Heart right ventricle (tissue), 16 donors: Measurements from ENCODE around the gene FTH1. TPM values are rescaled to one million over a fixed set of nuclear protein-coding genes. Genes with fewer than 3 reads are reported as not detected.

Source experiments
- ATAC-seq, 8 donors: fragments of 200-7000 bp; cut with Tn5 transposase; one replicate each; pipeline ENCODE4 v1.9.1; 2020; ENCODE audit warnings: mild to moderate bottlenecking in 8 of 8, moderate library complexity in 8 of 8, moderate number of reproducible peaks in 1 of 8
- DNase-seq, 2 donors: peaks; one replicate each; pipeline ENCODE4 v3.0.0-alpha.2; 2020
- H3K27ac ChIP-seq, 10 donors: fragments of 200-600 bp; sonication (generic) in 2 of 10; one replicate each; pipeline versions ENCODE4 v1.5.0 to v1.8.0; 2020 to 2022; ENCODE audit warnings: mild to moderate bottlenecking in 3 of 10
- H3K27me3 ChIP-seq, 7 donors: fragments of 200-600 bp; one replicate each; pipeline ENCODE4 v1.8.0; 2021 to 2022; ENCODE audit warnings: mild to moderate bottlenecking in 2 of 7
- H3K36me3 ChIP-seq, 9 donors: fragments of 200-600 bp; sonication (generic) in 1 of 9; one replicate each; pipeline versions ENCODE4 v1.5.0 to v1.8.0; 2020 to 2022; ENCODE audit warnings: mild to moderate bottlenecking in 2 of 9
- H3K4me1 ChIP-seq, 9 donors: fragments of 200-600 bp; sonication (generic) in 1 of 9; one replicate each; pipeline versions ENCODE4 v1.5.0 to v1.8.0; 2020 to 2022; ENCODE audit warnings: mild to moderate bottlenecking in 4 of 9
- H3K4me3 ChIP-seq, 10 donors: fragments of 200-600 bp; sonication (generic) in 2 of 10; one replicate each; pipeline versions ENCODE4 v1.5.0 to v1.8.0; 2020 to 2022; ENCODE audit warnings: mild to moderate bottlenecking in 7 of 10, moderate library complexity in 2 of 10
- H3K9me3 ChIP-seq, 11 donors: fragments of 200-600 bp in 10 of 11; sonication (generic) in 2 of 11; one replicate each; pipeline versions ENCODE4 v1.5.0 to v1.8.0; 2013 to 2022; ENCODE audit warnings: mild to moderate bottlenecking in 2 of 11, control low read depth in 1 of 11, moderate library complexity in 1 of 11
- CTCF ChIP-seq, 9 donors: fragments of 200-600 bp; sonication (generic) in 2 of 9; IDR thresholded peaks; one replicate each; pipeline versions ENCODE4 v1.5.0 to v1.8.0; 2021 to 2022; ENCODE audit warnings: antibody characterized with exemption in 9 of 9, mild to moderate bottlenecking in 5 of 9, moderate library complexity in 1 of 9
- WGBS, 2 donors: extraction: QIAGEN DNeasy Blood & Tissue Kit; methylation state at CpG; one replicate each; pipeline ENCODE4 v1.1.7; 2013; ENCODE audit warnings: inconsistent platforms in 1 of 2; 5-methylcytosine and 5-hydroxymethylcytosine counted together
- intact Hi-C, 10 donors: fragments of 100-400 bp; cut with DNase I; formaldehyde crosslinking; loops; one replicate each; pipeline versions ENCODE4 v1.11.1 to v1.14.2; 2022
- polyA plus RNA-seq, 2 donors: library from polyadenylated mRNA; stranded (reverse); fragments of 200-250 nt; gene quantifications; one replicate each; pipeline ENCODE4 v1.2.3, GENCODE V29; 2013
- total RNA-seq, 10 donors: library from RNA; stranded (reverse); fragmentation: NEBNext Ultra II Directional in 3 of 10; extraction: Animal tissue kit (Norgen Biotek cat#: 25700) in 3 of 10; gene quantifications; one replicate each; pipeline versions ENCODE4 v1.2.1 to v1.2.4, GENCODE V29; 2021 to 2023
- donor health status: Arrhythmogenic right ventricular cardiomyopathy.
- donor health status: ischemic (EF 13 %, LVEDD 7.1; RV severe dilation, severe dysfunction).
- donor health status: healthy with polysubstance abuse.
- donor health status: DM: no; HTN: yes; CAD: no.
- donor health status: DM: no; HTN: no; CAD: no.
- donor health status: ischemic (EF 25% LVEDD 6.9; RV normal size, moderate dysfunction).
- donor health status: ischemic (EF 25% LVEDD 5.7; RV mildly dilated, moderate dysfunction).
- donor health status: healthy.
- donor health status: DM: yes; HTN: yes; CAD: no.
- donor health status: Ischemic cardiomyopathy.
- donor health status: ischemic (EF 35%, LVEDD 5.7; RV mildly dilated, moderate dysfunction).
- donor health status: nonischemic (EF 11% LVEDD 7.7; RV severe dilation, severe dysfunction).
- donor health status: DM: yes; HTN: yes; CAD: no.
- donor health status: PGD.
- donor health status: ischemic (EF 29% LVEDD 5.4; RV normal size, mild dysfunction).
- donor health status: nonischemic (EF 23%, LVEDD 6.1; RV moderate dilation, normal function).

Gene FTH1
- total and polyA plus RNA-seq, 12 donors: 1,346 to 5,199 (median 2,962) TPM

DNA sequence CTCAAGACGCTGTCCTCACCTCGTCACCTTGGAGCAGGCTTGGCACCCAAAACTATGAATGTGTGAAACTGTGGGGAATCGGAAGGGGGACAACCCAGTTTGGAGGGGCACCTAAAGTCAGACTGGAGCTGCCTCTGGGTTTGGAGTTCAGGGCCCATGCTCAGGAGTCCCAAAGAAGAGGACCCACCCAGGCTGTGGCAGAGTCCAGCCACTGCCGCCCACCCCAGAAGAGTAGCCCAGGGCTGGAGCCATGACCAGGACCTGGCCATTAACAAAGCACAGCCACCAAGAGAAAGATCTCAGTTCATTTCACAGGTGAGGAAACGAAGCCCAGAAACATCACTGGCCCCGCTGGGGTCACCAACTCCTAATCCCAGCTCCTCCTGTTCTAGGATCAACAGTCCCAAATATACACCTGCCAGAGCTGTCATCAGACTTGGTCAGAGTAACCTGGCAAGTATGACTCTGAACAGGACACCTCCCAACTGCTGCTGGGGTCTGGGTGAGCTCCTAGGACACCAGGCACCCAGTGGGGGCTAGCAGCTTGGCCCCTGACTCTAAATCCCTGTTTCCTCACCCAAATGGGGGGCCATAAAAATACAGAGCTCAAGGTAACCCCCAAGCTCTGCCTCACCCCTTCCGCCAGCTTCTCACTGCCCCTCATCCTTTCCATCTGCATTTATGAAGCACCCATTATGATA, 52.8 kb downstream of the FTH1 start:
- peak overlapping the region in 3 of 10 donors; percentile 66 to 67 (median 66) for H3K4me3 ChIP-seq
- ATAC-seq: no peak
- peak overlapping the region in 2 of 10 donors; percentile 10 to 16 for H3K27ac ChIP-seq
- H3K9me3 ChIP-seq: no peaks in the 10 kb centered on the region
- WGBS, 2 donors: 87 to 91% methylated on average over 7 of the region's 7 CpGs
- peaks cover 0 to 13% (median 0%) of the 10 kb centered on the region in 7 donors for H3K27me3 ChIP-seq
- H3K4me1 ChIP-seq: peaks cover 7 to 73% (median 45%) of the 10 kb centered on the region in 9 donors
- TF ChIP-seq CTCF (IDR thresholded peaks at IDR 0.05): no peak
- no peaks in the 10 kb centered on the region for H3K36me3 ChIP-seq
- DNase-seq: peak in 1 of 2 donors; percentile 1
- intact Hi-C loops: no loop called here

Other genes starting within 250 kb of the FTH1 start
- 1 to 10 TPM in 1 of 10 donors, under 1 TPM in 9; 0.13 to 1.2 (median 0.26) TPM for gene MYRF, start 215.0 kb downstream of the FTH1 start, total RNA-seq
- under 1 TPM; 0.16 to 0.37 TPM for gene MYRF, start 215.0 kb downstream of the FTH1 start, polyA plus RNA-seq
- gene TMEM258, start 175.0 kb downstream of the FTH1 start, total RNA-seq: 100 to 1,000 TPM in 9 of 10 donors, 10 to 100 TPM in 1; 98.9 to 142 (median 109) TPM
- 100 to 1,000 TPM in 1 of 2 donors, 10 to 100 TPM in 1; 80.7 to 273 TPM for gene TMEM258, start 175.0 kb downstream of the FTH1 start, polyA plus RNA-seq
- 1 to 10 TPM; 3.7 to 8.6 (median 6.2) TPM for gene FEN1, start 174.7 kb downstream of the FTH1 start, total RNA-seq
- 1 to 10 TPM; 2.1 to 8.8 TPM for gene FEN1, start 174.7 kb downstream of the FTH1 start, polyA plus RNA-seq
- 10 to 100 TPM; 16.4 to 37.4 (median 25.4) TPM for gene FADS1, start 150.6 kb downstream of the FTH1 start, total RNA-seq
- 10 to 100 TPM; 13.8 to 35.2 TPM for gene FADS1, start 150.6 kb downstream of the FTH1 start, polyA plus RNA-seq
- 10 to 100 TPM; 15.1 to 37.0 (median 23.5) TPM for gene FADS2, start 139.3 kb downstream of the FTH1 start, total RNA-seq
- gene FADS2, start 139.3 kb downstream of the FTH1 start, polyA plus RNA-seq: 10 to 100 TPM; 12.2 to 31.6 TPM
- 100 to 1,000 TPM in 1 of 10 donors, 10 to 100 TPM in 9; 54.9 to 119 (median 71.1) TPM for gene FADS3, start 76.1 kb downstream of the FTH1 start, total RNA-seq
- gene FADS3, start 76.1 kb downstream of the FTH1 start, polyA plus RNA-seq: 100 to 1,000 TPM; 119 to 217 TPM
- 10 to 100 TPM in 3 of 10 donors, 1 to 10 TPM in 7; 3.7 to 11.1 (median 6.6) TPM for gene RAB3IL1, start 50.1 kb downstream of the FTH1 start, total RNA-seq
- gene RAB3IL1, start 50.1 kb downstream of the FTH1 start, polyA plus RNA-seq: 1 to 10 TPM; 8.2 to 9.7 TPM
- 1 to 10 TPM in 5 of 10 donors, under 1 TPM in 5; 0.39 to 1.8 (median 1.2) TPM for gene BEST1, start 17.3 kb downstream of the FTH1 start, total RNA-seq
- gene BEST1, start 17.3 kb downstream of the FTH1 start, polyA plus RNA-seq: 1 to 10 TPM; 3.3 to 4.9 TPM
- 10 to 100 TPM in 8 of 10 donors, 1 to 10 TPM in 2; 8.2 to 20.0 (median 13.4) TPM for gene INCENP, start 156.4 kb upstream of the FTH1 start, total RNA-seq
- gene INCENP, start 156.4 kb upstream of the FTH1 start, polyA plus RNA-seq: 1 to 10 TPM; 2.1 to 2.7 TPM
- not detected for gene SCGB1D1, start 222.6 kb upstream of the FTH1 start, total RNA-seq
- not detected for gene SCGB1D1, start 222.6 kb upstream of the FTH1 start, polyA plus RNA-seq
- gene SCGB2A1, start 241.0 kb upstream of the FTH1 start, total RNA-seq: not detected
- not detected for gene SCGB2A1, start 241.0 kb upstream of the FTH1 start, polyA plus RNA-seq